SHP77 treated with DMSO at 0.1 percent for 48 hours (cell line): ENCODE results near the gene IL4R.

Source experiments
- DNase-seq: peaks from one replicate; lab custom pipeline; 2025; lab: John Stamatoyannopoulos, UW

The IL4R gene

DNA sequence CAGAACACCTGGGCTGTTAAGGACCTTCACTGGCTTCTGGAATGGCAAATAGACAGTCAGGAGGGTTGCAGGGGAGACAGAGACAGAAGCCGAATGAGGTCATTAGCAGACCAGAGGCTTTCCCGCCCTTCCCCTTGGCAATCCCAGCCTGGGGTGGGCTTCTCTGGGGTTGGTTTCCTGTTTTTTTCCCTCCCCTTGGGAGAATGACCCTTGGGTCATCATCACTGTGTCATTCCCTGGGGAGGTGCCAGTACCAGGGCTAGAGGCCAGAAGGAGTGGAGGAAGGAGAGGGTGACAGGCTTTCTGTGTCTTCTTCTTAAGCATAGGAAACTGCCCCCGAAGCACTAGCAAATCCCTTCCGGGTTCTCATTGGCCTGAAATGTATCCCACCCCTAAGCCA, 45.3 kb downstream of the IL4R start:
- no peak for DNase-seq

- no peak for DNase-seq
Measured at GRCh38 chr16:27359615-27360014, 45.8 kb downstream of the IL4R start.

- DNase-seq: no peak
Measured at GRCh38 chr16:27361987-27362386, 48.2 kb downstream of the IL4R start.

GRCh38 chr16:27362570-27363245, 48.9 kb downstream of the IL4R start:
- DNase-seq: no peak

DNA sequence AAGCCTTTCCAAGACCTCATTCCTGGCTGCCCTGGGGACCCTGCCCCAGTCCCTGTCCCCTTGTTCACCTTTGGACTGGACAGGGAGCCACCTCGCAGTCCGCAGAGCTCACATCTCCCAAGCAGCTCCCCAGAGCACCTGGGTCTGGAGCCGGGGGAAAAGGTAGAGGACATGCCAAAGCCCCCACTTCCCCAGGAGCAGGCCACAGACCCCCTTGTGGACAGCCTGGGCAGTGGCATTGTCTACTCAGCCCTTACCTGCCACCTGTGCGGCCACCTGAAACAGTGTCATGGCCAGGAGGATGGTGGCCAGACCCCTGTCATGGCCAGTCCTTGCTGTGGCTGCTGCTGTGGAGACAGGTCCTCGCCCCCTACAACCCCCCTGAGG, 49.5 kb downstream of the IL4R start:
- no peak for DNase-seq

DNA sequence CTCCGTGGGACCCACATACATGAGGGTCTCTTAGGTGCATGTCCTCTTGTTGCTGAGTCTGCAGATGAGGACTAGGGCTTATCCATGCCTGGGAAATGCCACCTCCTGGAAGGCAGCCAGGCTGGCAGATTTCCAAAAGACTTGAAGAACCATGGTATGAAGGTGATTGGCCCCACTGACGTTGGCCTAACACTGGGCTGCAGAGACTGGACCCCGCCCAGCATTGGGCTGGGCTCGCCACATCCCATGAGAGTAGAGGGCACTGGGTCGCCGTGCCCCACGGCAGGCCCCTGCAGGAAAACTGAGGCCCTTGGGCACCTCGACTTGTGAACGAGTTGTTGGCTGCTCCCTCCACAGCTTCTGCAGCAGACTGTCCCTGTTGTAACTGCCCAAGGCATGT, 50.0 kb downstream of the IL4R start:
- peak; percentile 45 for DNase-seq

DNA sequence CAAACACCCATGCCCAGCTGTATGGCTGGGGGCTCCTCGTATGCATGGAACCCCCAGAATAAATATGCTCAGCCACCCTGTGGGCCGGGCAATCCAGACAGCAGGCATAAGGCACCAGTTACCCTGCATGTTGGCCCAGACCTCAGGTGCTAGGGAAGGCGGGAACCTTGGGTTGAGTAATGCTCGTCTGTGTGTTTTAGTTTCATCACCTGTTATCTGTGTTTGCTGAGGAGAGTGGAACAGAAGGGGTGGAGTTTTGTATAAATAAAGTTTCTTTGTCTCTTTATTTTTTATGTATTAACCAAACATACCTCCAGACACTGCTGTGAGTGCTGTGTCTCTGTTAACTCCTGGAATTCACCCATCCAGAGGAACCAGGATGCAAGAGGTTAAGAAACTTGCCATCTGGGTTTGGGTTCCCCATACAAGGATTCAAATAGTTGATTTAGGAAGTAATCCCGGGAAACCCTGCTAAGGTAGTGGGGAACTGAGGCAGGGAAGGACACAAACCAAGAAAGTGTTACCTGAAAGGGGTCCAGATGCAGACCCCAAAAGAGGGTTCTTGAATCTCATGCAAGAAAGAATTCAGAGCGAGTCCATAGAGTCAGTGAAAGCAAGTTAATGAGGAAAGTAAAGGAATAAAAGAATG, 50.8 kb downstream of the IL4R start:
- DNase-seq: no peak

GRCh38 chr16:27365142-27366089, 51.6 kb downstream of the IL4R start:
- DNase-seq: no peak

DNA sequence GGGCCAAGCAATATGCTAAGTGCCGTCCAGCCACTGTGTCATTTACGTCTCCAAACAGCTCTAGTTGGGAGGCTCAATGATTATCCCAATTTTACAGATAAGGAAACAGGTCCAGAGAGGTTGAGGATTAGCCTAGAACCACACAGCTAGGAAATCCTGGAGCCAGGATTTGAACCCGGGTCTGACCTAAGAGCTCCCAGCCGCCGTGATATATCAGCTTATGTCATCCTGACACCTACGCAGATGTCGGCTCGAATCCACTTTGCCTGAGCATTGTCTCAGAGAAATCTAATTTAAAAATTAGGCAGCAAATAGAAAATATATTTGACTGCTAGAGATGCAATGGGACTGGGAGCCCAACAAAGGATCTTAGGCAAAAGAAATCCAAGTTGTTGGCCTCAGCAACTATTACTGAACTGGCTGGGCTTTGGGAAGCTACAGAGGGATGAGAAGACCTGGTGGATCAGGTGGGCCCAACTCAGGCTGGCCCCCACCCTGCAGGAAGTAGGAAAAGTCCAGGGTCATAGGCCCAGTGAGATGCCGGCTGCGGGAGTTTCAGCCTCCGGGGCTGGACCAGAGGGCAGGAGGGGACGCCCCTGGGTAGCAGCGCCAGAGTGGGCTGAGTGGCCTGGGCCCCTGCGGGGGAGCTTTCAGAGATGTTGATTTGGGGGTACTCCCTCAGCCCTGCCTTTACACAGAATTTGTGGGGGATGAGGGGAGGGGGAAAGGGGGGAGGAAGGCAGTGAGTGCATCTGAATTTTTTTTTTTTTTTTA, 53.1 kb downstream of the IL4R start:
- DNase-seq: no peak

DNA sequence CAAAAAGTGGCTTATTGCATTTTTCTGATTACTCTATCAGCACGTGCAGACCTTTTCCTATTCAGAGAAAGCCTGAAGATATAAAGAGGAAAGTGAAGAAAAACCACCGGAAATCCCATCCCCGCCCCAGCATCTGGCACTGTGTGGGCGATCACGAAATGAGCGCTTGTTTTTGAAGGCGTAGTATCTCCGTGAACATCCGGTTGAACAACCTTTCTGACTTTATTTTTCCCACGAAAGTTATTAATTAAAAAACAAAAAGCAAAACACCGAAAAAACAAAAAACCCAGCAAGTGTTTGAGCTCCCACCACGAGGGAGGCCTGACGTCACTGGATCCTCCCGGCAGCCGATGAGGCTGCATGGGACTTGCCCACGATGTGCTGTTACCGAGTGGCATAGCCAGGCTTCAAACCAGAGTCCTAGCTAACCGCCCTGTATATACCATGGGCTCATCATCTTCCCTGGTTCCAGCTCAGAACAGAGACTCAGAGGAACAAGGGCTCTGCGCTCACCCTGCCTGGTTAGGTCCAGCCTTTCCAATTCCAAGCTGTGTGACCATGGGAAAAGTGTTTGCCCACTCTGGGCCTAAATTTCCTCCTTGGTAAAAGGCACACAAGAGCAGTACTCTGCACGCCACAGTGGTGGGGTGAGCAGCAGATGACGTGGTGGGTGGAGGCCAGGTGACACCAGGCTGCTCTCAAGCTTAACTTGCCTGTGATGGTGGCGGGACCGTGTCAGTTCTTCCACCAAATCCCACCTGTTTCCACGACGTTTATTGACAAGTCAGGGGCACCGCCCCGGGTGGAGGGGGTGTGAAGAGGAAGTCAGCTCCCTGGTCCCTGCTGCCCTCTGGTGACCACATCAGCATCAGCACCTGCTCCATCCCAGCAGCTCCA, 53.9 kb downstream of the IL4R start:
- DNase-seq: peak; percentile 31

DNA sequence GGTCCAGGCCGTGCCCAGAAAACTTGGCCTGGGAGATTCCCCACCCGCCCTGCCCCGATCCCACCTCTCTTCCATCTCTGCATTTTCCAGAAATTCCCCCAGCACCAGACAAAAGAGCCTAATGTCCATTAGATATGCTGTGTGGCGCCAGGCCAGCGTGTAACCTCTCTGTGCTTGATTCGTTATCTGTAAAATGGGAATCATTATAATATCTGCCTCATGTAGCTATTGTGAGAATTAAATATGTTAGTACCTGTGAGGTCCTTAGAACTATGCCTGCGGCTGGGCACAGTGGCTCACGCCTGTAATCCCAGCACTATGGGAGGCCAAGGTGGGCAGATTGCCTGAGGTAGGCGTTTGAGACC, 54.6 kb downstream of the IL4R start:
- DNase-seq: no peak

- DNase-seq: no peak
Measured at GRCh38 chr16:27369806-27370205, 56.0 kb downstream of the IL4R start.

- no peak for DNase-seq
Measured at GRCh38 chr16:27370318-27370717, 56.5 kb downstream of the IL4R start.

DNA sequence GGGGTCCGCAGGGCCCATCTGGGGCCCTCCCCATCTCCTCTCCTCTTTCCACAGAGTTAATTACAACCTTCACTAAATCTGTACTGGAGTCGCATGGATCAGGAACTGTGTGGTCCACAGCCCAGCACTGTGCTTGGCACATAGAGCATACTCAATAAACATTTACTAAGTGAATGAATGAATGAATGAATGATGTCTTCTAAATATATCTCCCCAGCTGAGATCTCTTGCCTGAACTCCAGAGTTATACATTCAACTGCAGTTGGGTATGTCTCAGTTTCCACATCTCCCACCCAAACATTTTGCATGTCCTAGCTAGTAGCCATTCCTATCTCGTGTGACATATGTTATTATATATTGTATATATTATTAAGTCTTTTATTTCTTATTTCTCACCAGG, 59.5 kb downstream of the IL4R start:
- DNase-seq: no peak

- no peak for DNase-seq
Measured at GRCh38 chr16:27374221-27374803, 60.5 kb downstream of the IL4R start.

GRCh38 chr16:27374804-27375425, 61.1 kb downstream of the IL4R start:
- DNase-seq: peak; percentile 85

GRCh38 chr16:27377666-27378485, 64.1 kb downstream of the IL4R start:
- no peak for DNase-seq

DNA sequence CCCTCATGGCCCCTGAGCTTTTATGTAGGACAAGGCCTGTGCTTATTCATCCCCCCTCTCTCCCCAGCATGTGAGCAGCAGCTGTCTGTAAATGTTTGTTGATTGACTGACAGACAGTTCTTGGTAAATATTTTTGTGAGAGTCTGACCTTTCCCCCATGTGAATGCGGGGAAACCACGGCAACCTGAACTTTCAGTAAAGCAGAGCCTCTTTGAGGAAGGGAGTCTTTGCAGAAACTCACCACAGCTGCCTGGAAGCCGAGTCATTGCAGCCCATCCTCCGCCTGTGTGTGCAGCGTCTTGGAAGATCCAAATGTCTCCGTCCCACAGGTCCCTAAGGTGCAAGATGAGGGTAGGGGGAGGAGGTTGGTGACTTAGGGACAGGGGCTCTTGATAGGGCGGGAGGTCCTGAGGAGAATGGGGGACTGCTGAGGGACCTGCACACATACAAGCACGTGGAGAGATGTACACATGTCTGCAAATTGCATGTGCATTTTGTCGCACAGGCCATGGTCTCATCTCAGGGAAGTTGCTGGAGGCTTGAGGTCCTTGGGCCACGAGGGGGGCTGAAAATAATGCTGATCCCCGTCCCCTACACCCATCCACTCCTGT, 65.2 kb downstream of the IL4R start:
- no peak for DNase-seq

- no peak for DNase-seq
Measured at GRCh38 chr16:27379919-27380318, 66.1 kb downstream of the IL4R start.
